GM18951 (cell line): ENCODE measurements around the gene CORO2B.
"Not testable (repeated sequence)": the region's sequence is repeated elsewhere in the genome, so short reads cannot be mapped to it uniquely, and the experiment has no call there.

Experiments used
- POLR2A ChIP-seq: IDR thresholded peaks from 4 replicates; pipeline ENCODE4 v1.6.1; 2011; ENCODE audit warnings: mild to moderate bottlenecking; ENCODE audit not compliant: insufficient read length, insufficient read depth; ENCODE audit errors: extremely low read depth
- in situ Hi-C: fragments of 300-500 bp; cut with MboI; formaldehyde crosslinking; loops from one replicate; pipeline ENCODE4 v1.12.0; 2022; ENCODE audit warnings: low sequenced_read_pairs, mixed read lengths, inconsistent platforms; ENCODE audit not compliant: unreplicated experiment

CORO2B gene

GRCh38 chr15:68732451-68732850 is 153.7 kb downstream of the CORO2B start:
- in situ Hi-C loops: loop anchor here (5.0 kb wide), 1 partner anchor 145 kb away; no protein-coding TSS in a partner anchor
- TF ChIP-seq POLR2A: no peak

- in situ Hi-C loops: loop anchor here (5.0 kb wide), 1 partner anchor 144 kb away; no protein-coding TSS in a partner anchor
Observed at GRCh38 chr15:68733666-68734065, 154.9 kb downstream of the CORO2B start.

GRCh38 chr15:68734352-68734751 is 155.6 kb downstream of the CORO2B start:
- in situ Hi-C loops: loop anchor here (5.0 kb wide), 1 partner anchor 143 kb away; no protein-coding TSS in a partner anchor

More at GRCh38 chr15:68733666-68734065, 154.9 kb downstream of the CORO2B start:
- TF ChIP-seq POLR2A: no peak

GRCh38 chr15:68734881-68735280 is 156.1 kb downstream of the CORO2B start:
- in situ Hi-C loops: loop anchor here (5.0 kb wide), 1 partner anchor 142 kb away; no protein-coding TSS in a partner anchor
- TF ChIP-seq POLR2A: no peak

More at GRCh38 chr15:68734352-68734751, 155.6 kb downstream of the CORO2B start:
- no peak for TF ChIP-seq POLR2A

GRCh38 chr15:68735610-68736009 is 156.8 kb downstream of the CORO2B start:
- in situ Hi-C loops: no loop called here
- no peak for TF ChIP-seq POLR2A

- no peak for TF ChIP-seq POLR2A
- in situ Hi-C loops: no loop called here
Observed at GRCh38 chr15:68739390-68740080, 160.7 kb downstream of the CORO2B start.

- in situ Hi-C loops: no loop called here
- TF ChIP-seq POLR2A: no peak
Observed at GRCh38 chr15:68743256-68743655, 164.5 kb downstream of the CORO2B start.

- in situ Hi-C loops: no loop called here
Observed at GRCh38 chr15:68749365-68749764, 170.6 kb downstream of the CORO2B start.

GRCh38 chr15:68749793-68750192 is 171.0 kb downstream of the CORO2B start:
- in situ Hi-C loops: no loop called here
- TF ChIP-seq POLR2A: no peak

More at GRCh38 chr15:68749365-68749764, 170.6 kb downstream of the CORO2B start:
- TF ChIP-seq POLR2A: no peak

- in situ Hi-C loops: no loop called here
- no peak for TF ChIP-seq POLR2A
Observed at GRCh38 chr15:68751622-68752021, 172.8 kb downstream of the CORO2B start.

- in situ Hi-C loops: no loop called here
- TF ChIP-seq POLR2A: no peak
Observed at GRCh38 chr15:68755731-68756130, 176.9 kb downstream of the CORO2B start.

- in situ Hi-C loops: not testable (repeated sequence)
Observed at GRCh38 chr15:68759982-68760579, 181.3 kb downstream of the CORO2B start.

- no peak for TF ChIP-seq POLR2A
- in situ Hi-C loops: no loop called here
Observed at GRCh38 chr15:68763063-68763462, 184.3 kb downstream of the CORO2B start.

- in situ Hi-C loops: no loop called here
- no peak for TF ChIP-seq POLR2A
Observed at GRCh38 chr15:68764090-68764489, 185.3 kb downstream of the CORO2B start.
